ENCODE results near the gene NAP1L4. TPM values are rescaled to one million over a fixed set of nuclear protein-coding genes. Genes with fewer than 3 reads are reported as not detected.

NAP1L4 gene
- total RNA-seq, 1 experiment from 2014 or later = 212 TPM

DNA sequence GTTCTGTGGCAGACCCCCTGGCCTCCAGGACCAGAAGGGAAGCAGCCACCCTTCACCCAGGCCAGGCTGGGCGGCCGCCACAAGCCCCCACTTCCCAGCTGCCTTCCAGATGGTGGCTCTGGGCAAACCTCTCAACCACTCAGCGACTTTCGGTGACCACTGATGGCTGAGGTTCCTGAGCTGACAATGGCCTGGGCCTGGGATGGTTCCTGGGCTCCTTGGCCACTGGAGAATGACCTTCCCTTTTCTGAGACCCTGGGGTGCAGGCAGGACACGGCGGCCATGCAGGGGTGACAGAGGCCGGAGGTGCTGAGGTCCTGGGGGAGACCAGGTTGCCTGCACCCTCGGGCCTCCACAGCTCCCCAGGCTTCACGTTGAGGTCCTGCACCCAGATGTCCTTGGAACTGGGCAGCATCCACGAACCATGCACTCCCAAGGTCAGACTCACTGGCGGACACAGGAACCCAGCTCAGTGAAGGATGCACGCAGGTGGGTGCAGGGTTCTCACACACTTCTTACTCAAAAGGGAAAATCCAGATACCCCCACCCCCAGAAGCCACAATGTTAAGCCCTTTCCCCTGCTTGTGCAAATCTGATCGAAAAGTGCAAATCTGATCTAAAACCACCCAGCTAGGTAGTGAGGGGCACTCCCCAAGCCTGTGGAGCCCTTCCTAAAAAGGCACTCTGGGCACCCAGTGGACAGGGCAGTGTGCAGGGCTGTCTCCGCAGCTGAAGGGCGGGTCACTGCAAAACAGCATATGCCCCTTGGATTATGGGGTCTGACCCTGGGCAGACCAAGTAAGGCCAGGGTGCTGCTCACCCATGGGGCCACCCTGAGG lies 49.0 kb downstream of the NAP1L4 start:
- Mint-ChIP-seq H3K9me3 (peaks cover 18 to 19% of the 10 kb centered on the region in 2 experiments), H3K27me3 (ENCODE audit: low read depth) (peaks cover 8% of the 10 kb centered on the region), H3K4me3 (no peak overlapping the region), H3K36me3 (ENCODE audit: insufficient read depth in 1 of 3, low read depth in 3 of 3) (peaks cover 37 to 56% (median 53%) of the 10 kb centered on the region in 3 experiments), H3K4me1 (peaks cover 32 to 35% of the 10 kb centered on the region in 2 experiments), H3K27ac (no peak overlapping the region)
- no peak overlapping the region for H2BK20ac ChIP-seq (ENCODE audit: low read depth, low read length, poor library complexity, severe bottlenecking)
- H3K79me2 ChIP-seq (ENCODE audit: insufficient read depth, low read length) = no peaks in the 10 kb centered on the region
- no peak overlapping the region for H3K23ac ChIP-seq (ENCODE audit: insufficient read length, low read depth, low read length)
- H4K20me1 ChIP-seq (ENCODE audit: control insufficient read depth, insufficient read depth, insufficient read length) = no peaks in the 10 kb centered on the region
- H2AFZ ChIP-seq (ENCODE audit: low read length) = no peak overlapping the region
- no peak overlapping the region for H2BK15ac ChIP-seq (ENCODE audit: low read depth, low read length)
- no CpG with 5 or more reads among the region's 15 CpGs for WGBS (ENCODE audit: extremely low coverage, insufficient read length, low lambda C conversion rate)
- no peak overlapping the region for H2BK5ac ChIP-seq (ENCODE audit: insufficient read length, low read length)
- H4K8ac ChIP-seq (replicated peaks; ENCODE audit: insufficient read length, low read depth, low read length) = no peak overlapping the region
- no peak for DNase-seq
- no peak overlapping the region for H3K56ac ChIP-seq (ENCODE audit: insufficient read length, low read depth, low read length)
- no peak overlapping the region for H2BK12ac ChIP-seq (ENCODE audit: insufficient read length, low read depth, low read length)
- no peak overlapping the region for H3K18ac ChIP-seq (ENCODE audit: insufficient read length, low read depth, low read length)
- no peaks in the 10 kb centered on the region for H3K79me1 ChIP-seq (ENCODE audit: insufficient read depth, low read depth, low read length, poor library complexity, severe bottlenecking)
- no peak overlapping the region; the same call in 1 of the 2 replicates for H3K14ac ChIP-seq (ENCODE audit: insufficient read depth, low read length)
- no peak overlapping the region for H3K4ac ChIP-seq (ENCODE audit: low read depth, low read length)
- H4K5ac ChIP-seq (ENCODE audit: insufficient read length, low read depth, low read length) = no peak overlapping the region
- no peaks in the 10 kb centered on the region for H3K23me2 ChIP-seq (ENCODE audit: insufficient read length, low read depth, low read length, poor library complexity, severe bottlenecking)
- H2BK120ac ChIP-seq (ENCODE audit: low read depth, low read length, poor library complexity, severe bottlenecking) = no peak overlapping the region
- H3K4me2 ChIP-seq (ENCODE audit: insufficient read depth, insufficient read length, low read length) = no peak overlapping the region
- H3K9ac ChIP-seq (ENCODE audit: extremely low read depth, insufficient read length, low read length) = no peak overlapping the region
- H4K91ac ChIP-seq (ENCODE audit: insufficient read length, low read depth, low read length) = no peak overlapping the region
- no peak overlapping the region for H3K27ac ChIP-seq (ENCODE audit: insufficient read length, low read depth, low read length)
- H3K4me1 ChIP-seq (ENCODE audit: insufficient read depth, low read length) = peaks cover 5% of the 10 kb centered on the region; the same call in 1 of the 2 replicates
- no peak overlapping the region for H2AK5ac ChIP-seq (ENCODE audit: insufficient read length, low read length)
- peaks cover 8% of the 10 kb centered on the region for H3K9me3 ChIP-seq (ENCODE audit: control insufficient read depth, low read depth, low read length)
- H3K27me3 ChIP-seq (ENCODE audit: insufficient read depth, low read length) = no peaks in the 10 kb centered on the region
- H3T11ph ChIP-seq (ENCODE audit: low read length) = no peak overlapping the region
- TF ChIP-seq, protein P1, sequence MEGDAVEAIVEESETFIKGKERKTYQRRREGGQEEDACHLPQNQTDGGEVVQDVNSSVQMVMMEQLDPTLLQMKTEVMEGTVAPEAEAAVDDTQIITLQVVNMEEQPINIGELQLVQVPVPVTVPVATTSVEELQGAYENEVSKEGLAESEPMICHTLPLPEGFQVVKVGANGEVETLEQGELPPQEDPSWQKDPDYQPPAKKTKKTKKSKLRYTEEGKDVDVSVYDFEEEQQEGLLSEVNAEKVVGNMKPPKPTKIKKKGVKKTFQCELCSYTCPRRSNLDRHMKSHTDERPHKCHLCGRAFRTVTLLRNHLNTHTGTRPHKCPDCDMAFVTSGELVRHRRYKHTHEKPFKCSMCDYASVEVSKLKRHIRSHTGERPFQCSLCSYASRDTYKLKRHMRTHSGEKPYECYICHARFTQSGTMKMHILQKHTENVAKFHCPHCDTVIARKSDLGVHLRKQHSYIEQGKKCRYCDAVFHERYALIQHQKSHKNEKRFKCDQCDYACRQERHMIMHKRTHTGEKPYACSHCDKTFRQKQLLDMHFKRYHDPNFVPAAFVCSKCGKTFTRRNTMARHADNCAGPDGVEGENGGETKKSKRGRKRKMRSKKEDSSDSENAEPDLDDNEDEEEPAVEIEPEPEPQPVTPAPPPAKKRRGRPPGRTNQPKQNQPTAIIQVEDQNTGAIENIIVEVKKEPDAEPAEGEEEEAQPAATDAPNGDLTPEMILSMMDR (conservative IDR thresholded peaks at IDR 0.05) = no peak

Data from H9 (cell line).